Vagina (tissue), 2 donors: Measurements from ENCODE around the gene ZGRF1. TPM values are rescaled to one million over a fixed set of nuclear protein-coding genes. Genes with fewer than 3 reads are reported as not detected.

Experiments
- DNase-seq, 2 donors: peaks; one replicate each; pipeline ENCODE4 v3.0.0-alpha.2; 2017; ENCODE audit errors: extremely low spot score in 2 of 2
- H3K27ac ChIP-seq: fragments of 200-600 bp; sonication (generic); one replicate; pipeline ENCODE4 v1.5.1; 2019
- H3K27me3 ChIP-seq: fragments of 200-600 bp; sonication (generic); one replicate; pipeline ENCODE4 v1.5.1; 2019
- H3K36me3 ChIP-seq, 2 donors: fragments of 200-600 bp; sonication (generic); one replicate each; pipeline ENCODE4 v1.5.1; 2017 to 2019
- H3K4me1 ChIP-seq: fragments of 200-600 bp; sonication (generic); one replicate; pipeline ENCODE4 v1.5.1; 2019
- H3K4me3 ChIP-seq, 2 donors: fragments of 200-600 bp; sonication (generic); 1 replicate in 1 of 2; 2 replicates in 1 of 2; pipeline ENCODE4 v1.5.1; 2016 to 2019
- H3K9me3 ChIP-seq: fragments of 200-600 bp; sonication (generic); one replicate; pipeline ENCODE4 v1.5.1; 2019
- POLR2A ChIP-seq, 2 donors: fragments of 450-650 bp; IDR thresholded peaks; one replicate each; pipeline ENCODE4 v1.6.1; 2017; ENCODE audit warnings: antibody characterized with exemption in 2 of 2, mild to moderate bottlenecking in 2 of 2, moderate library complexity in 2 of 2
- POLR2AphosphoS5 ChIP-seq, 2 donors: sonication (generic); formaldehyde crosslinking; IDR thresholded peaks; one replicate each; pipeline ENCODE4 v1.9.0; 2017; ENCODE audit warnings: antibody characterized with exemption in 2 of 2, mild to moderate bottlenecking in 2 of 2, low read depth in 1 of 2; ENCODE audit not compliant: insufficient read depth in 1 of 2
- intact Hi-C: fragments of 100-400 bp; cut with DNase I; formaldehyde crosslinking; loops from one replicate; pipeline ENCODE4 v1.15.1; 2023
- total RNA-seq: library from RNA; depleted of rRNA; stranded (reverse); fragments of >200 nt; gene quantifications from one replicate; pipeline ENCODE4 v1.2.3, GENCODE V29; 2016
- TF ChIP-seq, protein P1 (sequence below), 3 experiments: fragments of 450-650 bp in 2 of 3; fragments of 200-600 bp in 1 of 3; sonication (generic) in 1 of 3; IDR thresholded peaks; one replicate each; pipeline ENCODE4 v1.5.1; 2017 to 2019; ENCODE audit warnings: antibody characterized with exemption in 3 of 3, mild to moderate bottlenecking in 2 of 3, moderate library complexity in 2 of 3

The ZGRF1 gene
- total RNA-seq, 1 donor from 2014 or later, result 5.6 TPM

DNA sequence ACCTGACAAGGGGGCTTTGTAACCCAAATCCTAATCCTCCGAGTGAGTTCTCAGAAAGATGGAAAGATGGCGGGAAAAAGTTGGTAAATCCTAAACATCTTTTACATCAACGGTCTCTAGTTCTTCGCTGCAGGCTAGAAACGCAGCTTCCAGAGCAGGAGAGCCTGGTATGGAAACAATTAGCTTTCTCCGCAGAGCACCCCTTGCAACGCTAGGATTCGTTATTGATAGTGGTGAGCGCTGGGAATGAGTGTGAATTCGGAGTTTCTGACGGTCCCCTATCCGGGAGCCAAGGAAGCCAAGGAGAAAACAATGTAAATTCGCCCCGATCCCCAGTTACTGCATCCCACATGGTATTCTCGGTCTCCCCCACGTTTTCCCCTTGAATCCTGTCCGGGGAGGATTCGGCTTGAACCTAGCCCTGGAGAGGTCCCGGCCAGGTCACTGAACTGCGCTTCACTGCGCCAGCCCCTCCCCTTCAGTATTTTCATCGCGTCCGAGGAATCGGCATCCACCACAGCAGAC lies 116.0 kb downstream of the ZGRF1 start:
- Histone ChIP-seq H3K4me3 (no peak overlapping the region), H3K4me1 (peaks cover 36% of the 10 kb centered on the region), H3K36me3 (no peaks in the 10 kb centered on the region), H3K27me3 (peaks cover 23% of the 10 kb centered on the region), H3K27ac (no peak overlapping the region), H3K9me3 (no peaks in the 10 kb centered on the region)
- intact Hi-C loops, result no loop called here
- no peak for TF ChIP-seq POLR2AphosphoS5 (IDR thresholded peaks at IDR 0.05; ENCODE audit: insufficient read depth in 1 of 2, low read depth in 1 of 2)
- TF ChIP-seq POLR2A (IDR thresholded peaks at IDR 0.05), result no peak
- TF ChIP-seq, protein P1, sequence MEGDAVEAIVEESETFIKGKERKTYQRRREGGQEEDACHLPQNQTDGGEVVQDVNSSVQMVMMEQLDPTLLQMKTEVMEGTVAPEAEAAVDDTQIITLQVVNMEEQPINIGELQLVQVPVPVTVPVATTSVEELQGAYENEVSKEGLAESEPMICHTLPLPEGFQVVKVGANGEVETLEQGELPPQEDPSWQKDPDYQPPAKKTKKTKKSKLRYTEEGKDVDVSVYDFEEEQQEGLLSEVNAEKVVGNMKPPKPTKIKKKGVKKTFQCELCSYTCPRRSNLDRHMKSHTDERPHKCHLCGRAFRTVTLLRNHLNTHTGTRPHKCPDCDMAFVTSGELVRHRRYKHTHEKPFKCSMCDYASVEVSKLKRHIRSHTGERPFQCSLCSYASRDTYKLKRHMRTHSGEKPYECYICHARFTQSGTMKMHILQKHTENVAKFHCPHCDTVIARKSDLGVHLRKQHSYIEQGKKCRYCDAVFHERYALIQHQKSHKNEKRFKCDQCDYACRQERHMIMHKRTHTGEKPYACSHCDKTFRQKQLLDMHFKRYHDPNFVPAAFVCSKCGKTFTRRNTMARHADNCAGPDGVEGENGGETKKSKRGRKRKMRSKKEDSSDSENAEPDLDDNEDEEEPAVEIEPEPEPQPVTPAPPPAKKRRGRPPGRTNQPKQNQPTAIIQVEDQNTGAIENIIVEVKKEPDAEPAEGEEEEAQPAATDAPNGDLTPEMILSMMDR (IDR thresholded peaks at IDR 0.05), result no peak
- no peak for DNase-seq

DNA sequence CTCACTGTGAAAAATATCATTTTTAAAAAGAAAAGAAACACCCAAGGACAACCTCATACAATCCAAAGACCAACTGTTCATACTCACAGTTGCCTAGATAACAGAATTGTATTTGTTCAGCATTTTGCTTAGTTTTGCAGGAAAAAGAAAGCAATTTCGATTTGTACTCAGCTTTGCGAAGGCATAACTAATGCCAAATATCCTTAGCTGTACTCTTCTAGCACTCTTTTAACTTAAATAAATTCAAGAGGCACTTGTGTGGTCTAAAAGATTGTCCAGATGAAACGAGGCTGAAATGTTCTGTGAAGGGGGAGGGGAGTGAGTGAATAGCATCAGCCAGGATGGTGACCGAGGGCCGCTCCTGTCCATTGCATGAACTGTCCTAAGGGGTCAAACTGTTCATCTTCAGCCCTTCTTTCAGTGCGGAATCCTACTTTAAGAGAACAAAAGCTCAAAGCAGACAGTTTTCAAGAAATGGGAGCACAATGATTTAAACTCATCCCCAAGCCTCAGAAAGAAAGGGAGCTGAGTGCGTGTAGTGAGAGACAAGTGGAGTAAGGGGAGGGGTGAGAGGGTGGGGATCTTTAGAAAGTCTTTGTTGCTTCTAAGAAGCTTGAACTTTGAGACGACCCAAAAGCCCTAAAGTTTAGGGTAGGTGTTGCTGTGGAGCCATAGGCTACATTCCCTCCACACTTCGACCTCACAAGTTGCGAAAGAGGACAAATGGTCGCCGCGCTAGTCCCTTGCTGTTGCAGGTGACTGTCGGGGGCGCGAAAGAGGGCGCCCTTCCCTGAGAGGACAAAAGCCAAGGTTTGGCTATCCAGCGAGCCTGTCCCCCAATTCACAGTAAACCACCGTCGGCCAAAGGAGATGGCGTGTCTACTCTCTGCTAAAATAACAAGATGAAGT lies 116.8 kb downstream of the ZGRF1 start:
- intact Hi-C loops, result no loop called here
- peaks cover 24% of the 10 kb centered on the region for H3K27me3 ChIP-seq
- no peaks in the 10 kb centered on the region for H3K9me3 ChIP-seq
- H3K27ac ChIP-seq, result no peak overlapping the region
- no peak overlapping the region for H3K4me3 ChIP-seq
- no peak for DNase-seq
- peaks cover 40% of the 10 kb centered on the region for H3K4me1 ChIP-seq
- TF ChIP-seq POLR2AphosphoS5 (IDR thresholded peaks at IDR 0.05; ENCODE audit: insufficient read depth in 1 of 2, low read depth in 1 of 2), result no peak
- TF ChIP-seq POLR2A (IDR thresholded peaks at IDR 0.05), result no peak
- TF ChIP-seq, protein P1 (IDR thresholded peaks at IDR 0.05), result no peak
- no peaks in the 10 kb centered on the region for H3K36me3 ChIP-seq

DNA sequence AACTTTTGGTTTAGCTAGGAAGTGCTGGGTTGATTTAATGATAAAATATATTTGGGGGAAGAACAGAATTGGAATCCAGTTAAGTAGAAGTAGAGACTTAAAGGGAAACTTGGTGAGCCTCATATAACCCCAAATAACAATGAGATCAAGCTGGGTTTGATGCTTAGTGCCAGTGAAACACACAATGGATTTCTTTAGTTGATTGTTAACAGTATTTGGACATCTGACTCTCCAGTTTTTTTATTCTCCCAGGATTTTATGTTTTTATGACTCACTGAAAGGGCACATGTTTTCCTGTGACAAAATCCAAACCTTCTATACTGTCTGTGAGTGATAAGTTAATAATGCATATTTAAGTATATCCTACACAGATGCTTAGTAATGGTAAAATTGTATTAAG lies 118.0 kb downstream of the ZGRF1 start:
- intact Hi-C loops, result no loop called here
- no peak for TF ChIP-seq POLR2AphosphoS5 (IDR thresholded peaks at IDR 0.05; ENCODE audit: insufficient read depth in 1 of 2, low read depth in 1 of 2)
- TF ChIP-seq, protein P1 (IDR thresholded peaks at IDR 0.05), result no peak
- no peak for TF ChIP-seq POLR2A (IDR thresholded peaks at IDR 0.05)
- no peak for DNase-seq
- no peaks in the 10 kb centered on the region for H3K9me3 ChIP-seq
- H3K27ac ChIP-seq, result no peak overlapping the region
- no peak overlapping the region for H3K4me3 ChIP-seq
- no peaks in the 10 kb centered on the region for H3K36me3 ChIP-seq
- peaks cover 40% of the 10 kb centered on the region for H3K4me1 ChIP-seq
- peaks cover 27% of the 10 kb centered on the region for H3K27me3 ChIP-seq

DNA sequence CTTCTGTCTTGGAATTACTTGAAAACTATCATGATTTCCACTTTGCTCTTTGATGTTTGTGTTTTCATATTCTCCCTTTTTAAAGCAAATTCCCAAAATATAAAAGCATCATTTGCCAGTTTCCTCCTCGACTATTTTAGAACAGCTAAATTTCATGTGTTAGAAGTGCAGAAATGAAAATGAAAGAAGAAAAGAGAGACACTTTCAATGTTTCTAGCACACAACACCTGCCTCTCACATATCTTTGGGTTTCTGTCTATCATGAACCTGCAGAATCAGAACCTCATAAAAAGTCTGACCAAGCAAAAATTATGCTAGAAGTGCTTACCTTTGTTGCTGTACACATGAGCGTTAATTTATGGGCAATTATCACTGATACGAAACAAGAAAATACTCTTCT lies 118.8 kb downstream of the ZGRF1 start:
- intact Hi-C loops, result no loop called here
- DNase-seq, result no peak
- no peak overlapping the region for H3K4me3 ChIP-seq
- H3K36me3 ChIP-seq, result no peaks in the 10 kb centered on the region
- H3K27me3 ChIP-seq, result peaks cover 26% of the 10 kb centered on the region
- no peak overlapping the region for H3K27ac ChIP-seq
- H3K9me3 ChIP-seq, result no peaks in the 10 kb centered on the region
- TF ChIP-seq POLR2AphosphoS5 (IDR thresholded peaks at IDR 0.05; ENCODE audit: insufficient read depth in 1 of 2, low read depth in 1 of 2), result no peak
- peaks cover 32% of the 10 kb centered on the region for H3K4me1 ChIP-seq

DNA sequence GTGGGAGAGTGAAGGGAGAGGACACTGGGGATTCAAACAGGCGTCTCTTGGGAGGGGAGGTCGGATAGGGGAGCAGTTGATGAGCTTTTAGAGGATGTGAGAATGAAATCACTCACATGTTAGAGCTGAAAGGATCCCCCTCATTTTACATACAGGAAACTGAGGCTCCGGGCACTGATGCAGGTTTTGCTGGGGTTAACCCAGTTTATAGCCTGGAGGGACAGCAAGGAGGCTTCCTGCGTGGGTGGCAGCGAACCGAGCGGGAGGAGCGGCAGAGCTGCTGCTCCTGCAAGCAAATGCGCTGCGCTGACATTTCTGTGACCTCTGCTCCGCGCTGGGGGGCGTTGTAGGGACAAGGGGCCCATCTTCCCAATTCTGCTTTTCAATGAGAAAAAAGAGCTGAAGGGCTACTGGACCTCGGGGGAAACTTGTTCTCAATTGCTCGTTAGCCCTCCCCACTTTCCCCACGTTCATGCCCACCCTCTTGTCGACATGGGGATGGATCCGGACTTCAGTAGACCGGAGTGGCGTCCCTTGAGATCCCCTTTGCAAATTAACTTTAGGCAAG lies 119.6 kb downstream of the ZGRF1 start:
- DNase-seq, result no peak
- peaks cover 23% of the 10 kb centered on the region for H3K27me3 ChIP-seq
- TF ChIP-seq, protein P1 (IDR thresholded peaks at IDR 0.05), result no peak
- TF ChIP-seq POLR2AphosphoS5 (IDR thresholded peaks at IDR 0.05; ENCODE audit: insufficient read depth in 1 of 2, low read depth in 1 of 2), result no peak
- TF ChIP-seq POLR2A (IDR thresholded peaks at IDR 0.05), result no peak
- no peak overlapping the region for H3K27ac ChIP-seq
- H3K9me3 ChIP-seq, result no peaks in the 10 kb centered on the region
- H3K4me3 ChIP-seq, result peak overlapping the region; percentile 47 to 56
- no peaks in the 10 kb centered on the region for H3K36me3 ChIP-seq
- H3K4me1 ChIP-seq, result peaks cover 30% of the 10 kb centered on the region
- intact Hi-C loops, result no loop called here
